GM18526 (cell line): Measurements from ENCODE around the gene SPSB2.
A peak's percentile ranks its signal among the peaks of the same experiment; 100 is the strongest.

Source experiments
- POLR2A ChIP-seq: IDR thresholded peaks from 3 replicates; pipeline ENCODE4 v1.6.1; 2011; ENCODE audit not compliant: insufficient read length; ENCODE audit errors: extremely low read depth

Gene SPSB2

GRCh38 chr12:6855322-6855721 is 17.8 kb downstream of the SPSB2 start:
- no peak for TF ChIP-seq POLR2A

- TF ChIP-seq POLR2A = no peak
Measured at GRCh38 chr12:6854036-6854435, 19.1 kb downstream of the SPSB2 start.

- no peak for TF ChIP-seq POLR2A
Measured at GRCh38 chr12:6853626-6854025, 19.5 kb downstream of the SPSB2 start.

GRCh38 chr12:6852651-6853354 is 20.3 kb downstream of the SPSB2 start:
- no peak for TF ChIP-seq POLR2A

GRCh38 chr12:6851921-6852650 is 21.0 kb downstream of the SPSB2 start, which contains the start of gene USP5:
Gene USP5 (plus strand): TSS chr12:6852150. CDS start chr12:6852180, 30 bp downstream.
- TF ChIP-seq POLR2A = peak; percentile 77

GRCh38 chr12:6851153-6851920 is 21.8 kb downstream of the SPSB2 start, which contains the start of gene CDCA3:
Gene CDCA3 (minus strand): TSS chr12:6851286. CDS start chr12:6850952, 334 bp downstream.
- TF ChIP-seq POLR2A = peak; percentile 78

- no peak for TF ChIP-seq POLR2A
Measured at GRCh38 chr12:6850796-6851152, 22.3 kb downstream of the SPSB2 start.

GRCh38 chr12:6849976-6850560 is 23.0 kb downstream of the SPSB2 start:
- no peak for TF ChIP-seq POLR2A

- TF ChIP-seq POLR2A = no peak
Measured at GRCh38 chr12:6849427-6849826, 23.7 kb downstream of the SPSB2 start.

GRCh38 chr12:6847676-6848075 is 25.4 kb downstream of the SPSB2 start:
- no peak for TF ChIP-seq POLR2A

- TF ChIP-seq POLR2A = no peak
Measured at GRCh38 chr12:6846316-6846869, 26.7 kb downstream of the SPSB2 start.

GRCh38 chr12:6845395-6845794 is 27.7 kb downstream of the SPSB2 start:
- TF ChIP-seq POLR2A = no peak

GRCh38 chr12:6843118-6843902 is 29.8 kb downstream of the SPSB2 start:
- TF ChIP-seq POLR2A = no peak

- TF ChIP-seq POLR2A = no peak
Measured at GRCh38 chr12:6842075-6842474, 31.0 kb downstream of the SPSB2 start.
